Subcutaneous adipose tissue (tissue), 4 donors: ENCODE data around the gene CFAP46. TPM values are rescaled to one million over a fixed set of nuclear protein-coding genes. Genes with fewer than 3 reads are reported as not detected.

ENCODE experiments used
- total RNA-seq, 4 donors: library from RNA; depleted of rRNA; stranded (reverse); fragments of >200 nt; gene quantifications; one replicate each; pipeline ENCODE4 v1.1.0, GENCODE V29; 2016
- TF ChIP-seq, protein P1 (sequence below): fragments of 450-650 bp; IDR thresholded peaks from one replicate; pipeline ENCODE4 v1.5.1; 2016; ENCODE audit warnings: low read depth, mild to moderate bottlenecking, control low read depth, antibody characterized with exemption, moderate library complexity

Gene CFAP46
- total RNA-seq, 4 donors from 2014 or later = not detected

- TF ChIP-seq, protein P1, sequence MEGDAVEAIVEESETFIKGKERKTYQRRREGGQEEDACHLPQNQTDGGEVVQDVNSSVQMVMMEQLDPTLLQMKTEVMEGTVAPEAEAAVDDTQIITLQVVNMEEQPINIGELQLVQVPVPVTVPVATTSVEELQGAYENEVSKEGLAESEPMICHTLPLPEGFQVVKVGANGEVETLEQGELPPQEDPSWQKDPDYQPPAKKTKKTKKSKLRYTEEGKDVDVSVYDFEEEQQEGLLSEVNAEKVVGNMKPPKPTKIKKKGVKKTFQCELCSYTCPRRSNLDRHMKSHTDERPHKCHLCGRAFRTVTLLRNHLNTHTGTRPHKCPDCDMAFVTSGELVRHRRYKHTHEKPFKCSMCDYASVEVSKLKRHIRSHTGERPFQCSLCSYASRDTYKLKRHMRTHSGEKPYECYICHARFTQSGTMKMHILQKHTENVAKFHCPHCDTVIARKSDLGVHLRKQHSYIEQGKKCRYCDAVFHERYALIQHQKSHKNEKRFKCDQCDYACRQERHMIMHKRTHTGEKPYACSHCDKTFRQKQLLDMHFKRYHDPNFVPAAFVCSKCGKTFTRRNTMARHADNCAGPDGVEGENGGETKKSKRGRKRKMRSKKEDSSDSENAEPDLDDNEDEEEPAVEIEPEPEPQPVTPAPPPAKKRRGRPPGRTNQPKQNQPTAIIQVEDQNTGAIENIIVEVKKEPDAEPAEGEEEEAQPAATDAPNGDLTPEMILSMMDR = no peak
Observed at GRCh38 chr10:132919374-132920100, 22.8 kb downstream of the CFAP46 start.

GRCh38 chr10:132918617-132919373 lies 23.6 kb downstream of the CFAP46 start:
- TF ChIP-seq, protein P1 = no peak

GRCh38 chr10:132918264-132918616 lies 24.1 kb downstream of the CFAP46 start:
- TF ChIP-seq, protein P1 = no peak

GRCh38 chr10:132916956-132917666 lies 25.3 kb downstream of the CFAP46 start:
- TF ChIP-seq, protein P1 = no peak

- TF ChIP-seq, protein P1 = no peak
Observed at GRCh38 chr10:132916421-132916841, 25.9 kb downstream of the CFAP46 start.

DNA sequence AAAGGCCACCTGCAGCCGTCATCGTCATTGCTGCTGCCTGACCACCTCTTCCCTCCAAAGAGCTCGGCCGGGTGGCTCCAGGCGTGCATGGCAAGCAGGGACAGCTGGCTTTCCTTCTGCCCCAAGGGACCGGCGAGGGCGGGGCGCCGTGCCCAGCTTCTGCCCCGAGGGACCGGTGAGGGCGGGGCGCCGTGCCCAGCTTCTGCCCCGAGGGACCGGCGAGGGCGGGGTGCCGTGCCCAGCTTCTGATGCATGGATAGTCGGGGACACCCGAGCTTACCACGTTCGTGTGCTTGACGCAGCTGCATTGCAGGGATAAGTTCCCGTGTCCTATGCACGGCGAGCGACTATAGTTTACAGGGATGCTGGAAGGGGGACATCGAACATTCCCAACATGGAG lies 27.0 kb downstream of the CFAP46 start:
- TF ChIP-seq, protein P1 = no peak

GRCh38 chr10:132914732-132915131 lies 27.6 kb downstream of the CFAP46 start:
- TF ChIP-seq, protein P1 = no peak
